Activated T-cell treated with anti-CD3 and anti-CD28 coated beads for 48 hours (primary cell): ENCODE results near the gene PPP1R15A.
A peak's percentile ranks its signal among the peaks of the same experiment; 100 is the strongest.
"Not testable (repeated sequence)": the region's sequence is repeated elsewhere in the genome, so short reads cannot be mapped to it uniquely, and the experiment has no call there.

Source experiments
- DNase-seq: peaks from one replicate; pipeline ENCODE4 v3.0.0-alpha.2; 2020; ENCODE audit warnings: low read depth

PPP1R15A gene

DNA sequence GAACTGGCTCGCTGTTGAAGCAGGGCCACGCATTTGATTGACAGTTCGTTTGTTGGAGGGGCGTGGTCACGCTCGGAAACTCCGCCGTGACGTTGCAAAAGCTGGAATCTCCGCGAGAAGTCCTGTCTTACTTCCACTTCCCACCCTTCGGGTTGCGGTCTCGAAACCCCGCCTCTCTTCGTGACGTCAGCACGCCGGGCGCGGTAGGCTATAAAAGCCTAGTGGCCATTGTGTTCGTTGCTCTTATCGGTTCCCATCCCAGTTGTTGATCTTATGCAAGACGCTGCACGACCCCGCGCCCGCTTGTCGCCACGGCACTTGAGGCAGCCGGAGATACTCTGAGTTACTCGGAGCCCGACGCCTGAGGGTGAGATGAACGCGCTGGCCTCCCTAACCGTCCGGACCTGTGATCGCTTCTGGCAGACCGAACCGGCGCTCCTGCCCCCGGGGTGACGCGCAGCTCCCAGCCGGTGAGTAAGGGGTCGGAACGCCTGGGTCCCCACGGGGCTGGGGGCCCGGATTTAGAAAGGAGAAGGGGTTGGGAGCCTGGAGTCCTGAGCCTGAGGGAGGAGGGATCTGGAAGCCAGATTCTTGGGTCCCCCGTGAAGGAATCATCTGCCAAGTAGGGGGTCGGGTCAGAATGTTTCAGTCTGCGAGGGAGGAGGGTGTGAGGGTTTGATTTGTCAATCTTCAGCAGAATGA is at the start of gene PPP1R15A:
Gene PPP1R15A, plus strand, starts transcription at position 240 of the 702 bp plus-strand sequence. CDS start 813 bp downstream, outside the sequence.
- DNase-seq: peak; percentile 99

DNA sequence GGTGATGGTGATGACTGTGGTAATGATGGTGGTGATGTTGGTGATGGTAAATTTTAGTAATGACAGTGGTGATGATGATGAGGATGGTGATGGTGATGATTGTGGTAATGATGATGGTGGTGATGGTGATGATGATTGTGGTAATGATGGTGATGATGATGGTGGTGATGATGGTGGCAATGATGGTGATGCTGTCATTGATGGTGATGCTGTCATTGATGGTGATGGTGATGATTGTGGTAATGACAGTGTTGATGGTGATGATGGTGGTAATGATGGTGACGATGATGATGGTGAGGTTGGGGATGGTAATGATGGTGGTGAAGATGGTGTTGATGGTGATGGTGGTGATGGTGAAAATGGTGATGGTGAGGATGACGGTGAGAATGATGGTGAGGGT is 49.7 kb upstream of the PPP1R15A start:
- no peak for DNase-seq

DNA sequence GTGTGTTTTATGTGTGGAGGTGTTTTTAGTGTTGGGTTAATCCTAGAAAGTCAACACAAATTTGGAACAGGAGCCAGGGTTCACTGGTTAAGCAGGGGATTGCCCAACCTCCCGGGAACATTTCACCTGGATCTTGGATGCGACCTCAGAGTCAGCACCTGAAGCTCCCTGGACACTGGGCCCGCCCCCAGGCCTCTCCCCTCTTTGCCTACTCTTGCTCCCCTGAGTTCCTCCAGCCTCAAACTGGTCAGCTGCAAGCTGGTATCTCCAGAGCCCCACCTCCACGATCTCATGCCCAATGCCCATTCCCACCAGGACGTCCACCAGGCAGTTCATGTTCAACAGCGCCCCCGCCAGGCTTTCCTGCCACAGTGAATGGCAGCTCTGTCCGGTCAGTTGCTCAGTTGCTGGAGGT is 45.6 kb upstream of the PPP1R15A start:
- no peak for DNase-seq

DNA sequence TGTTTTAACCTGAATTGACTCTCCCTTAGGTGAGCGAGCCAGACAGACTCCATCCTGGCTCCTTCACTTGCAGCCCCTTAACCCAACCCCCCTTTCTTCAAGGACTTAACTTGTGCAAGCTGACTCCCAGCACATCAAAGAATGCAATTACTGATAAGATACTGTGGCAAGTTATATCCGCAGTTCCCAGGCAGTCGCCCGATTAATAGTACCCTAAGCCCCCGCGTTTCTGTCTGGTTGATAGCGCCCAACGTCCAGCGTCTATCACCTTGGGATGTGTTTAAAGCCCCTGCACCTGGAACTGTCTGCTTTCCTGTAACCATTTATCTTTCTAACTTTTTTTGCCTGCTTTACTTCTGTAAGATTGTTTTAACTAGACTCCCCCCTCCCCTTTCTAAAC is 42.1 kb upstream of the PPP1R15A start:
- no peak for DNase-seq

DNA sequence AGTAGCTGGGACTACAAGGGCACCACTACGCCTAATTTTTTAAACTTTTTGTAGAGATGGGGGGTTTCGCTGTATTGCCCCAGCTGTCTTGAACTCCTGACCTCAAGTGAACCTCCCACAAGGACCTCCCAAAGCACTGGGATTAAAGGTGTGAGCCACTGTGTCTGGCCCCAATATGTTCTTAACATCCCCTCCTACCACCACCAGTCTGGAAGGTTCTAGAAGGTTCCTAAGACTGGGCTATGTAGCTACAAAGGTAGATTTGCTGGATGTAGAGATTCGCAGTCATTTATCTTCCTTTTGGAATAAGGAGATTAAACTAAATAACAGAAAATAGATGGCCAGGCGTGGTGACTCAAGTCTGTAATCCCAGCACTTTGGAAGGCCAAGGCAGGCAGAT is 41.3 kb upstream of the PPP1R15A start:
- no peak for DNase-seq

DNA sequence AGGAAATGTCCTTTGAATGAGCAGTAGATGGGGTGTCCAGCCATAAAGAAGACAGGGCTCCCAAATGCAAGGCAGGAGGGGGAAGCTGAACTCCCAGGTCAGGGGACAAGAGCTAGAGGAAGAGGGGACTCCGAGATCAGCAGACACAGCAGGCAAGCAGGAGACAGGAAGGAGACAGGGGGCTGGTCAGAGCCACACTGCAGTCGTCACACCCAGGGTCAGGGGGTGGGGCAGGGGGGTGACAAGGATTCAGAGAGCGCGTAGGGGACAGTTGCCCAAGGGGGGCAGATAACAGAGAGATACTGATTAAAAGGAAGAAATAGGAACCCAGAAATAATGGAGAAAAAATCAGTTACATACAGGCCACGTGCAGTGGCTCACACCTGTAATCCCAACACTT is 39.2 kb upstream of the PPP1R15A start:
- DNase-seq: no peak

DNA sequence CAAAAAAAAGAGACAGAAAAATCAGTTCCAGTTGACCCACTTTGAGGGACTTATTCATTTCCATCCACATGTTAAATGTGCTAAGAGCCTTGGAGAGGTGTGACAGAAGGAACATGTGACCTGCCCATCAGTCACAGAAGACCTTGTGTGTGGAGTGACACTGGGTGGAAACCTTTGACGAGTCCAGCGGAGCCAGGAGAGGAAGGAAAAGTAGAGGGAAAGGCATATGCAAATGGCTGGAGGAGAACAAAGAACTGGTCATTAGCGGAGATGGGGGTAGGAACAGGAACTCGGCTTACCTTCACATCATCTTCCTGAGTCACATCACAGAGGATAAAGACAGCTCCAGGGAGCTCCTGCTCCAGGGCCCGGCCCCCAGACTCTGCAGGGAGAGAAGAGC is 38.2 kb upstream of the PPP1R15A start:
- no peak for DNase-seq

DNA sequence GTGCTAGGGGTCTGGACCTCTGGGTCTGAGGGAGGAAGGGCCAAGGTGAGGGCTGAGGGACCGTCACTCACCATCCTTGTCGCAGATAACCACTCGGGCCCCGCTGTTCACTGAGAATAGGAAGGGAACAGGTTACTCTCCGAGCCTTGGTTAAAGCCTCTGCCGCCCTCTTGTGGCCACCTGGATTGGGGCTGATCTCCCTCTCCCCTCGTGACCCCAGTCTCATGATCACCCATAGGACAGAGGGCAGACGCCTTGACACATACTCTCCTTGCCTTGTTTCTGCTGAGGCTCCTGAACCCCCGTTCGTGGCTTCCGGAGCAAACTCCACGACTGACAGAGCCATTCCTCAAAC is 36.5 kb upstream of the PPP1R15A start:
- peak; percentile 88 for DNase-seq

DNA sequence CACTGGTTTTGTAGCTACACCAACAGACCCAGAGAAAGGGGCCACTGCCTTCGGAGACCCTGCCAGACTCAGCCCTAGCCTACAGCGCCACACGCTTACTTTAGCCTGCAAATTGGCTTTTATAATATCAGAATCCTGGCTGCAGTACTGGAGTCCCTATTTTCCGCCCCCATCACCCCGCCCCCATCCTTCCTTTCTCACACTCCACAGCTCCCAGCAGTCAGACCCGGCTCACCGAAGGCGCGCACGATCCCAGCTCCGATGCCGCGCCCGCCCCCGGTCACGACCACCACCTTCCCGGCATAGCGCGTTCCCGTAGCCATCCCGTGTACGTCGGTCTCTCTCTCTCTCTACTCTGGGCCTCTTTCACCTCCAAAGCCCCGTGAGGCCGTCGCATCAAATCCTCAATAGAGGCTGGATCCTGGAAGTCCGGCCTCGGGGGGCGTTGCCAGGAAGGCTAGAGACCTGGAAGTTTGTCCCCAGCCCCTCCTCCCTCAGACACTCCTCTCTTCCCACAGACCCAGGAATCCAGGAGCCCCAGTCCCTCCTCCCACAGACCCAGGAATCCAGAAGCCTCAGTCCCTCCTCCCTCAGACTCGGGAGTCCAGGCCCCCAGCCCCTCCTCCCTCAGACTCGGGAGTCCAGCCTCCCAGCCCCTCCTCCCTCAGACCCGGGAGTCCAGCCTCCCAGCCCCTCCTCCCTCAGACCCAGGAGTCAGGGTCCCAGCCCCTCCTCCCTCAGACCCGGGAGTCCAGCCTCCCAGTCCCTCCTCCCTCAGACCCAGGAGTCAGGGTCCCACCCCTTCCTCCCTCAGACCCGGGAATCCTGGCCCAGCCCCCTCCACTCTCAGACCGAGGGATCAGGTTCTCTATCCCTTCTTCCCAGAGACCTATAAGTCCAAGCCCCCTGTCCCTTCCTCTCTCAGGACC is 35.9 kb upstream of the PPP1R15A start, which contains the start of gene HSD17B14:
Gene HSD17B14, minus strand, starts transcription at position 403 of the 929 bp plus-strand sequence. Its CDS starts 80 bp downstream, at position 323.
- no peak for DNase-seq

DNA sequence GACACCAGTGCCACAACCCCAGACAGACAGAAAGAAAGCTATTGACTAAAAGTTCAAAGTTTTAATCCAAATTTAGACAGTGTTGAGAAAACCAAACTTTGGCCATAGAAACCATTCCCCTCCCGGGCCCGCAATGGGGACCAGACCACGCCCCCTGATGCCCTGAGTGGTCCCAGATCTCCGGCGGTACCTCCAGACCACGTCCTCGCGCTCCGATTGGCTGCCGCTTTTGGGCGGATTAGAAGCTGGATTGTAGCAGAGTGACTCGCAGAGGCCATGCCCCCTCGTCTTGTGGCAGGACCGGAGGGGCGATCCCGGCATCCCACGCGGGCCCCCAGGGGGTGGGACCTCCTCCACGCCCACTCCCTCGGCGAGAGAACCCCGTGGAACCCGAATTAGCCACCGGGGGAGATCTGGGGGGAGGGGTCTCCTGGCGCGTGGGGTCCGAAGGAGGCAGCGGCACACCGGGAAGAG is 35.1 kb upstream of the PPP1R15A start:
- DNase-seq: peak; percentile 74

DNA sequence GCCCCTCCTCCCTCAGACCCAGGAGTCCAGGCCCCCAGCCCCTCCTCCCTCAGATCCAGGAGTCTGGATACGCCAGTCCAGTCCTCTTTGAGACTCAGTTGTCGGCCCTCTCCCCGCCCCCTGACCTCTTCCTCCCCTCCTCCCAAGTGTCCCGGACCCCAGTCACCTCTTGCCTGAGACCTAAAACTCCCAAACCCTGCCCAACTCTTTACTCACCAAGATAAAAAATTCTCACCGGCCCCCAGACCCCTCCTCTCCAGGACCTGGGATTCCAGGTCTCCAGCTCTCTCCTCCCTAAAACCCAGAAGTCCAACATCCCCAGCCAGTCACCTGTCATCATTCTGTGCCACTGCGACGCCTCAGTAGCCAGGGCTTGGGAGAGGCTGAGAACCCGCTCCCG is 34.5 kb upstream of the PPP1R15A start:
- no peak for DNase-seq

DNA sequence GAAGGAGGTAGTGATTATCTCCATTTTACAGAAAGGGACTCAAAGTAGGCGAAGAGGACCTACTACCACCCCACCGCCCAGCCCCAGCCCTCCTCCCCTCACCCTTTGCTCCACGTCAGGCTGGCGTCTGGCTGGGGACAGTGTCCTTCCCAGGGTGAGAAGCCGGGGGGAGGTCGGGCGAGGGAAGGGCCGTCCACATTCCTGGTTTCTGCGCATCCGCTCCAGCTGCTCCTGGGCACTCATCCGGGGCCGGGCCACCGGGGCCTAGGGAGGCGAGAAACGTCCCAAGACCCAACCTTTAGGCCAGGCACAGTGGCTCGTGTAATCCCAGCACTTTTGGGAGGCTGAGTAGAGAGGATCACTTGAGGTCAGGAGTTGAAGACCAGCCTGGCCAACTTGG is 31.2 kb upstream of the PPP1R15A start:
- no peak for DNase-seq

DNA sequence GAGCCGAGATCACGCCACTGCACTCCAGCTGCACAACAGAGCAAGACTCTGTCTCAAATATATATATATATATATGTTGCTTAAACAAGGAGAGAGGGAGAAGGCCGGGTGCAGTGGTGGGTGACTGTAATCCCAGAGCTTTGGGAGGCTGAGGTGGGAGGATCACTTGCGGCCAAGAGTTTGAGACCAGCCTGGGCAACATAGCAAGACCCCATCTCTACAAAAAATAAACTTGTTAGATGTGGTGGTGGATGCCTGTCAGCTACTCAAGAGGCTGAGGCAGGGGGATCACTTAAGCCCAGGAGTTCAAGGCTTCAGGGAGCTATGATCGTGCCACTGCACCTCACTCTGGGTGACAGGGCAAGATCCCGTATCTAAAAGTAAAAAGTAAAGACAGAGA is 30.6 kb upstream of the PPP1R15A start:
- DNase-seq: no peak

DNA sequence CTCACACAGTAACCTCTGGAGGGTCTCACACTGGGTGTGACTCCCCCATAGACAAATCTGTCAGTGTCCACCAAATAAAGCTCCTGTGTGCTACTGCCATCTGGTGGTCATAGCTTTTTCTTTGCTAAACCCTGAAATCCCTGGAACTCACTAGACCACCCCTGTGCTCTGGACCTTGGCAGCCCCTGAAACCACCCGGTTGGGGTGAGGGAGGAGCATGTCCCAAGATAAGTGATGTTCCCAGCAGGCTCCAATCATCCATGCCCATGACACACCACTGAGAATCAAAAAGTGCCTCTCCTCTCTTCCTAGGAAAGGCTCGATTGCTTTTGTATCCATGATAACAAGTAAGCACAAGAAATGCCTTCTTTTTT is 29.4 kb upstream of the PPP1R15A start:
- no peak for DNase-seq

DNA sequence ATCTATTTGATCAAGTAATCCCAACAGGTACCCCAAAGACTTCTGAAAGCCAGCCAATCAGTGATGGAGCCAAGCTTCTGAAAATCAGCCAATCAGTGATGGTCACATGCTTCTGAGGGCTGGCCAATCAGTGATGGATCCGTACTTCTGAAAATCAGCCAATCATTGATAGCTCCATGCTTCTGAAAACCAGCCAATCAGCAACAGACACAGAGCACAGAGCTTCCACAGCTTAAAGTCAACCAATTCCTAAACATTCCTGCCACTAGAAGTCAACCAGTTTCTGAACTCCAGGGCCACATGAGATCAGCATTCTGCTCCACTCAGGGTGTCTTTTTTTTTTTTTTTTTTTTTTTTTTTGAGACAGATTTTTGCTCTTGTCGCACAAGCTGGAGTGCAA is 27.7 kb upstream of the PPP1R15A start:
- no peak for DNase-seq

DNA sequence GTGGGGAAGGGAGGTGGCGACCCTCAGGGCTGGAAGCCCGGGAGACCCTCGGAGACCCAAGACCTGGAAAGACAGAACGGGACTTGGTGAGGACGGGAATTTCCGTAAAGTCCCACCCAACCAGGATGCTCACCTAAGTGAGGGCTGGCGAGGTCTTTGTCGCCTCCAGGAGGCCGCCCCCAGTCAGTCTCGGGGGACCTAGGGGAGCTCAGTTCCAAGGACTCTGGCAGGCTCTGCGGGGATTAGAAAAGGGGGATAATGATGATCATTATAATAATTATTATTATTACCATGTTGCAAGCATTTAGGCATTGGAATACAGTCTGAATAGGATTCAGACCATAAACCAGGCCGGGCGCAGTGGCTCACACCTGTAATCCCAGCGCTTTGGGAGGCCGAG is 26.8 kb upstream of the PPP1R15A start:
- no peak for DNase-seq

DNA sequence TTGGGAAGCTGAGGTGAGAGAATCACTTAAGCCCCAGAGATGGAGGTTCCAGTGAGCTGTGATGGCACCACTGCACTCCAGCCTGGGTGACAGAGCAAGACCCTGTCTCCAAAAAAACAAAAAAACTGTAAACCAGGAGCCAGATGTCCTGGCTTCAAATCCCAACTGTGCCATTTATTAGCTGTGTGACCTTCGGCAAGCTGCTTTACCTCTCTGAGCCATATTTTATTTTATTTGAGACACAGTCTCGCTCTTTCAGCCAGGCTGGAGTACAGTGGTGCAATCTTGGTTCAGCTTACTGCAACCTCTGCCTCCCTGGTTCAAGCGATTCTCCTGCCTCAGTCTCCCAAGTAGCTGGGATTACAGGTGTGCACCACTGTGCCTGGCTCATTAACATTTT is 25.6 kb upstream of the PPP1R15A start:
- DNase-seq: not testable (repeated sequence)

DNA sequence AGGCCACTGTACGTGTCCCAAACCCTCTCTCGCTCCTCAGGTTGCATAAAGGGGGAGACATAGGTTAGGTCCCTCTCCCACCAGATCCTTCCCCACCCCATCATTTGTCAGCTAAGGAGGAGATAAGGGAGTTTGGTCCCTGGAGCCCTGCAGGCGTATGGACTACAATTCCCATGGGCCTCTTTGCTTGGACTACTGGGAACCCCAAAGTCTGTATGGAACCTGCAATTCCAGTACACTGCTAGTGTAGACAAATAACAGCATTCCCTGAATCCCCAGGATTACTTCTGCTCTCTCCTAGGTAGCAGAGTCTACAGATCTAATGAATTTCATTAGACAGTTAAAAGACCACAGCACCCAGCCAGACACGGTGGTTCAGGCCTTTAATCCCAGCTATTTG is 19.9 kb upstream of the PPP1R15A start:
- DNase-seq: no peak

DNA sequence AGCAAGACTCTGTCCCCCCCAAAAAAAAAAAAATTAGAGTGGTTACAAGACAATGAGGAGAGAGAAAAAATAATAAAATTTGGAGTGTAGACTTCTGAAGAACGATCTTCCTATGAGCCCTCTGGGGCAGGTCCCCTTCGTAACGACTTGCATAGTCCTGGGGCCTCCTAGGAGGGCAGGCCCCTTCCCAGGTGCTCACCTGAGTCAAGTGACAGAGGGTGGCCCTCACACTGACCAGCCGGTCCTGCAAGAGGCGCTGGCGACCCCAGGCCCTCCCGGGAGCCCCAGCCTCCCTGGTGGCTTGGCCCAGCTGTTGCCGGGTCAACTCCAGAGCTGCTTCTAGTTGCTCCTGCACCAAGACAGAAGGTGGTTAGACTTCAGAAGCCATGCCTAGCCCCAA is 18.7 kb upstream of the PPP1R15A start:
- DNase-seq: no peak

DNA sequence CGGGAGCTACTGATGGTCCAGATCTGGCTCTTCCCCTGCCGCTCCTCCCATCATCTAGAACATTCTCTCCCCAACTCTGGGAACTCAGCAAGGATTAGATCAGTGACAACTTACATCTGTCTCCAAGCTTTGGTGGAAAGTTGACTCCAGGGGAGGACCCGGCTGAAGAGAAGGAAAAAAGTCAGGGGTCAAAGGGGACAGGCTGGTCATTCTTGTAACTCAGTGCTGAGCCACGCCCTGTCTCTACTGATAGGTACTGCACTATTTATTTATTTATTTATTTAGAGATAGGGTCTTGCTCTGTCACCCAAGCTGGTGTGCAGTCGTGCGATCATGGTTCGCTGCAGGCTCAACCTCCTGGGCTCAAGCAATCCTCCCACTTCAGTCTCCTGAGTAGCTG is 18.1 kb upstream of the PPP1R15A start:
- DNase-seq: no peak

DNA sequence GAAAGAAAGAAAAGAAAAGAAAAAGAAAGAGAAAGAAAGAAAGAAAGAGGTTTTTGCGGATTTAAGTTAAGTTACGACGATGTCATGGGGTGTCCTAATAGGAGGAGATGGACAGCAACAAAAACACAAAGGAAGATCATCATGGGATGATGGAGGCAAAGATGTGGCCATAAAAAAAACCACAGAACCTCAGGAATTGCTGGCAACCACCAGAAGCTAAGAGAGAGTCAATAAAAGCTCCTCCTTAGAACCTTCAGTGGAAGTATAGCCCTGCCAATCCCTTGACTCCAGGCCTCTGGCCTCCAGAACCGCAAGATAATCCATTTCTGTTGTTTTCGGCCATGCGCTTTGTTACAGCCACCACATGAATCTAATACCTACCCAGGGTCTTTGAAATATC is 15.3 kb upstream of the PPP1R15A start:
- DNase-seq: no peak

DNA sequence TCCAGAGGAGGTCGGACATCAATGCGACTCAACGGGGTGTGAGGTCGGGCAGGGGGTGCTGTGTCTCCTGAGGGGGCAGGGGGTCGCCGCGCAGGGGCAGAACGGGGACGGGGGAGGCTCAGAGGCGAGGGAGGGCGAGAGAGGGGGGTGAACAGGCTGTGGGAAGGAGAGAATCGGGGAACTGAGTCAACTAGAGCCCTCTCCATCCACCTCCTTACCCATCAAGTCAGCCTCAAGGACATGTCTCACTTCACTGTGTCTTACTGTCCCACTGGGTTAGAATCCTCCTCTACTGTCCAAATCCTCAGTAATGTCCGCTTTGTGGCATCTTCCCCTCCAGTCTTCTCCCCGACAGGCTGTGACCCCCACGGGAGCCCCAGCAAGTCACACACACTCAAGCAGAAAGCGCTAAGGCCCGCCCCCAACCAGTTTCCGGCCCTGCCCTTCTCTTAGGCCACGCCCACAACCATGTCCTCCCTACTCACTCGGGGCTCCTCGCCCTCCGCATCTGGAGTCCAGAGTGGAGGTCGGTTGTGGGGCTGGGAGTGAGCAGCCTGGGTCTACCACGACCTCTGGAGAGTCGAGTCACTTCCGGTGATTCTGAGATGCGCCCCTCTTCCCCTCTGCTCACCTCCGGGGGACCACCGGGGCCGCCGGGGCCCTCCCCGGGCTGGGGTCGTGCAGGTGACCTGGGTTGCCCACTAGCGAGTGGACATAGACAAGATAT is 13.1 kb upstream of the PPP1R15A start:
- peak; percentile 79 for DNase-seq
